Measurements from ENCODE around the gene SERTAD2.

GRCh38 chr2:64665709-64666108, 12.0 kb upstream of the SERTAD2 start:
- TF ChIP-seq EZH2phosphoT487 (IDR thresholded peaks at IDR 0.05; ENCODE audit: borderline replicate concordance) (no peak), CTCF (conservative IDR thresholded peaks at IDR 0.05; ENCODE audit: low read length) (no peak)

Data from Loucy (cell line).